GM23248 (cell line): ENCODE measurements around the gene LAMTOR1. TPM values are rescaled to one million over a fixed set of nuclear protein-coding genes. Genes with fewer than 3 reads are reported as not detected.

Experiments used
- DNase-seq: peaks from one replicate; pipeline ENCODE4 v3.0.0-alpha.2; 2015
- H2AFZ ChIP-seq: fragments of 200-600 bp; sonication (generic); 2 replicates; pipeline ENCODE4 v1.6.1; 2016; ENCODE audit warnings: antibody characterized with exemption
- H3F3A ChIP-seq: fragments of 200-600 bp; sonication (generic); 2 replicates; pipeline ENCODE4 v1.6.1; 2016; ENCODE audit warnings: mild to moderate bottlenecking, antibody characterized with exemption, mixed run types; ENCODE audit not compliant: insufficient read depth
- H3K27ac ChIP-seq: fragments of 200-600 bp; sonication (generic); 2 replicates; pipeline ENCODE4 v1.5.1; 2016; ENCODE audit warnings: mild to moderate bottlenecking
- H3K27me3 ChIP-seq: fragments of 200-600 bp; sonication (generic); replicated peaks from 2 replicates; pipeline ENCODE4 v1.6.1; 2016; ENCODE audit warnings: mild to moderate bottlenecking; ENCODE audit not compliant: insufficient read depth
- H3K36me3 ChIP-seq: fragments of 200-600 bp; sonication (generic); 2 replicates; pipeline ENCODE4 v1.6.1; 2016; ENCODE audit warnings: low read depth, mild to moderate bottlenecking
- H3K4me1 ChIP-seq: fragments of 200-600 bp; sonication (generic); 2 replicates; pipeline ENCODE4 v1.6.1; 2016; ENCODE audit warnings: mild to moderate bottlenecking; ENCODE audit not compliant: insufficient read depth
- H3K4me2 ChIP-seq: fragments of 200-600 bp; sonication (generic); one replicate; pipeline ENCODE4 v1.6.1; 2016; ENCODE audit warnings: mild to moderate bottlenecking; ENCODE audit not compliant: unreplicated experiment
- H3K4me3 ChIP-seq: fragments of 200-600 bp; sonication (generic); 2 replicates; pipeline ENCODE4 v1.5.1; 2016; ENCODE audit warnings: mild to moderate bottlenecking
- H3K79me2 ChIP-seq: fragments of 200-600 bp; sonication (generic); 2 replicates; pipeline ENCODE4 v1.6.1; 2016; ENCODE audit warnings: mild to moderate bottlenecking; ENCODE audit not compliant: insufficient read depth
- H3K9ac ChIP-seq: fragments of 200-600 bp; sonication (generic); 2 replicates; pipeline ENCODE4 v1.6.1; 2016; ENCODE audit warnings: mild to moderate bottlenecking
- H3K9me2 ChIP-seq: fragments of 200-600 bp; sonication (generic); 2 replicates; pipeline ENCODE4 v1.6.1; 2016; ENCODE audit warnings: mixed run types, mild to moderate bottlenecking, moderate library complexity; ENCODE audit not compliant: insufficient read depth
- H3K9me3 ChIP-seq: fragments of 200-600 bp; sonication (generic); one replicate; pipeline ENCODE4 v1.6.1; 2017; ENCODE audit warnings: low read depth
- H4K20me1 ChIP-seq: fragments of 200-600 bp; sonication (generic); 2 replicates; pipeline ENCODE4 v1.6.0; 2016; ENCODE audit not compliant: insufficient read depth
- EZH2 ChIP-seq: fragments of 200-600 bp; sonication (generic); IDR thresholded peaks from 2 replicates; pipeline ENCODE4 v1.6.1; 2018; ENCODE audit warnings: antibody characterized with exemption, mild to moderate bottlenecking; ENCODE audit not compliant: insufficient read depth, poor library complexity, severe bottlenecking
- EZH2phosphoT487 ChIP-seq: fragments of 200-600 bp; sonication (generic); IDR thresholded peaks from 2 replicates; pipeline ENCODE4 v1.6.1; 2018; ENCODE audit warnings: antibody characterized with exemption, moderate library complexity, mild to moderate bottlenecking, low read depth; ENCODE audit not compliant: insufficient read depth
- WGBS, 2 experiments: methylation state at CpG; one replicate each; pipeline ENCODE4 v1.1.6; 2015 to 2017; ENCODE audit warnings: low lambda C conversion rate in 2 of 2, low coverage in 1 of 2; ENCODE audit errors: missing lambda C conversion rate in 2 of 2; 5-methylcytosine and 5-hydroxymethylcytosine counted together
- in situ Hi-C: fragments of 300-500 bp; cut with MboI; formaldehyde crosslinking; loops from 2 replicates; pipeline ENCODE4 v1.15.0; 2020
- polyA plus RNA-seq: library from polyadenylated mRNA; unstranded; fragments of >200 nt; fragmentation: Nextera tagmentation; extraction: Ambion mirVana; gene quantifications from 2 replicates; pipeline ENCODE4 v1.2.1, GENCODE V29; 2016
- total RNA-seq: library from RNA; depleted of rRNA; stranded (reverse); fragments of >200 nt; shearing (Covaris generic); gene quantifications from 2 replicates; pipeline ENCODE4 v1.2.3, GENCODE V29; 2014

The LAMTOR1 gene
- total and polyA plus RNA-seq, 2 experiments from 2014 or later: 122 to 142 TPM

- H3K36me3 ChIP-seq: peaks cover 10% of the 10 kb centered on the region; the same call in 1 of the 2 replicates
- peaks cover 21% of the 10 kb centered on the region for H3K4me1 ChIP-seq
- TF ChIP-seq EZH2phosphoT487 (no peak), EZH2 (no peak)
- H3F3A ChIP-seq: peaks cover 11% of the 10 kb centered on the region
- H3K9me3 ChIP-seq: no peaks in the 10 kb centered on the region
- H3K9ac ChIP-seq: peak overlapping the region; percentile 94
- H3K4me2 ChIP-seq: peak overlapping the region; percentile 94
- H3K79me2 ChIP-seq: peaks cover 44% of the 10 kb centered on the region
- peak overlapping the region; percentile 59; the same call in 1 of the 2 replicates for H2AFZ ChIP-seq
- WGBS, 2 experiments: 47 to 48% methylated on average over 4 of the region's 4 CpGs
- no peaks in the 10 kb centered on the region for H3K27me3 ChIP-seq
- in situ Hi-C loops: no loop called here
- H3K27ac ChIP-seq: peak overlapping the region; percentile 84
- H3K9me2 ChIP-seq: no peaks in the 10 kb centered on the region
- H3K4me3 ChIP-seq: peak overlapping the region; percentile 97
- H4K20me1 ChIP-seq: no peaks in the 10 kb centered on the region
- peak; percentile 27 for DNase-seq
Measured at GRCh38 chr11:72102162-72102561, 935 bp downstream of the LAMTOR1 start.

GRCh38 chr11:72100462-72100861 is 2.6 kb downstream of the LAMTOR1 start:
- Histone ChIP-seq H3K9ac (peak overlapping the region; percentile 94; the same call in 1 of the 2 replicates), H3K4me1 (peaks cover 21% of the 10 kb centered on the region), H3K9me2 (no peaks in the 10 kb centered on the region), H3K9me3 (no peaks in the 10 kb centered on the region), H2AFZ (no peak overlapping the region), H3K79me2 (peaks cover 44% of the 10 kb centered on the region), H3K27ac (no peak overlapping the region), H3K27me3 (no peaks in the 10 kb centered on the region), H3K4me2 (peak overlapping the region; percentile 12), H3F3A (peaks cover 11% of the 10 kb centered on the region), H3K4me3 (no peak overlapping the region), H4K20me1 (no peaks in the 10 kb centered on the region), H3K36me3 (peaks cover 17% of the 10 kb centered on the region; the same call in 1 of the 2 replicates)
- no peak for TF ChIP-seq EZH2phosphoT487
- no peak for TF ChIP-seq EZH2
- in situ Hi-C loops: no loop called here
- 100% methylated on average over 1 of the region's 1 CpG for WGBS, 2 experiments
- peak; percentile 27 for DNase-seq

GRCh38 chr11:72100009-72100408 is 3.1 kb downstream of the LAMTOR1 start:
- Histone ChIP-seq H3K36me3 (peaks cover 17% of the 10 kb centered on the region; the same call in 1 of the 2 replicates), H3K4me3 (no peak overlapping the region), H3K79me2 (peaks cover 44% of the 10 kb centered on the region), H3K4me1 (peaks cover 21% of the 10 kb centered on the region), H3F3A (peaks cover 11% of the 10 kb centered on the region), H3K9me3 (no peaks in the 10 kb centered on the region), H3K4me2 (no peak overlapping the region), H4K20me1 (no peaks in the 10 kb centered on the region), H3K27me3 (no peaks in the 10 kb centered on the region), H3K9ac (no peak overlapping the region), H3K27ac (no peak overlapping the region), H2AFZ (no peak overlapping the region), H3K9me2 (no peaks in the 10 kb centered on the region)
- in situ Hi-C loops: no loop called here
- no peak for TF ChIP-seq EZH2phosphoT487
- no peak for TF ChIP-seq EZH2
- DNase-seq: no peak
- 66 to 72% methylated on average over 3 of the region's 3 CpGs for WGBS, 2 experiments

GRCh38 chr11:72098741-72099140 is 4.4 kb downstream of the LAMTOR1 start:
- no peaks in the 10 kb centered on the region for H3K27me3 ChIP-seq
- in situ Hi-C loops: loop anchor here (5.0 kb wide), 1 partner anchor 76 kb away; no protein-coding TSS in a partner anchor
- H3K4me1 ChIP-seq: peaks cover 20% of the 10 kb centered on the region
- no peak overlapping the region for H3K27ac ChIP-seq
- H3K36me3 ChIP-seq: peaks cover 17% of the 10 kb centered on the region; the same call in 1 of the 2 replicates
- H3K79me2 ChIP-seq: peaks cover 44% of the 10 kb centered on the region
- peaks cover 3% of the 10 kb centered on the region for H3F3A ChIP-seq
- H3K9me2 ChIP-seq: no peaks in the 10 kb centered on the region
- no peak overlapping the region for H3K9ac ChIP-seq
- no peaks in the 10 kb centered on the region for H3K9me3 ChIP-seq
- TF ChIP-seq EZH2phosphoT487 (no peak), EZH2 (no peak)
- no peak for DNase-seq
- H2AFZ ChIP-seq: no peak overlapping the region
- WGBS, 2 experiments: 100% methylated on average over 2 to 3 of the region's 3 CpGs
- H3K4me2 ChIP-seq: no peak overlapping the region
- no peaks in the 10 kb centered on the region for H4K20me1 ChIP-seq
- no peak overlapping the region for H3K4me3 ChIP-seq
